Measurements from ENCODE around the gene NKX2-1.

The NKX2-1 gene

DNA sequence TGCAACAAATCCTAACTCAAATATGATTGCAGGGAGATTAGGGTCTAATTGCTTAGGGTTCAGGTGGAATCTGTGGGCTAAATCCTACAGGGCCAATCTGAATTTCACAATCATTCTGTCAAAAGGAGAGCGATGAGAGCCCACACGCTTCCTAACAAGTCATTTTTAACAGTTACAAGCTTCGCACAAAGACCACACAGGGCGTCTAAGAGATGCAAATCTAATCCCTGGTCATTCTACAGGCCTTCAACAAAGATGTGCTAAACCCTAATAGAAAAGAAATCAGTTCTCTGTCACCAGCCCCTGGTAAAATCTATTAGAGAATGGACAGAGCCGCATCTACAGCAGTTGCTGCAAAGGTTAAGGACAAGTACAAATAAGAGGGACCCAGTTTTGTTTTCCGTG lies 15.3 kb downstream of the NKX2-1 start:
- TF ChIP-seq, protein P1, sequence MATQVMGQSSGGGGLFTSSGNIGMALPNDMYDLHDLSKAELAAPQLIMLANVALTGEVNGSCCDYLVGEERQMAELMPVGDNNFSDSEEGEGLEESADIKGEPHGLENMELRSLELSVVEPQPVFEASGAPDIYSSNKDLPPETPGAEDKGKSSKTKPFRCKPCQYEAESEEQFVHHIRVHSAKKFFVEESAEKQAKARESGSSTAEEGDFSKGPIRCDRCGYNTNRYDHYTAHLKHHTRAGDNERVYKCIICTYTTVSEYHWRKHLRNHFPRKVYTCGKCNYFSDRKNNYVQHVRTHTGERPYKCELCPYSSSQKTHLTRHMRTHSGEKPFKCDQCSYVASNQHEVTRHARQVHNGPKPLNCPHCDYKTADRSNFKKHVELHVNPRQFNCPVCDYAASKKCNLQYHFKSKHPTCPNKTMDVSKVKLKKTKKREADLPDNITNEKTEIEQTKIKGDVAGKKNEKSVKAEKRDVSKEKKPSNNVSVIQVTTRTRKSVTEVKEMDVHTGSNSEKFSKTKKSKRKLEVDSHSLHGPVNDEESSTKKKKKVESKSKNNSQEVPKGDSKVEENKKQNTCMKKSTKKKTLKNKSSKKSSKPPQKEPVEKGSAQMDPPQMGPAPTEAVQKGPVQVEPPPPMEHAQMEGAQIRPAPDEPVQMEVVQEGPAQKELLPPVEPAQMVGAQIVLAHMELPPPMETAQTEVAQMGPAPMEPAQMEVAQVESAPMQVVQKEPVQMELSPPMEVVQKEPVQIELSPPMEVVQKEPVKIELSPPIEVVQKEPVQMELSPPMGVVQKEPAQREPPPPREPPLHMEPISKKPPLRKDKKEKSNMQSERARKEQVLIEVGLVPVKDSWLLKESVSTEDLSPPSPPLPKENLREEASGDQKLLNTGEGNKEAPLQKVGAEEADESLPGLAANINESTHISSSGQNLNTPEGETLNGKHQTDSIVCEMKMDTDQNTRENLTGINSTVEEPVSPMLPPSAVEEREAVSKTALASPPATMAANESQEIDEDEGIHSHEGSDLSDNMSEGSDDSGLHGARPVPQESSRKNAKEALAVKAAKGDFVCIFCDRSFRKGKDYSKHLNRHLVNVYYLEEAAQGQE (IDR thresholded peaks at IDR 0.05; ENCODE audit: insufficient read depth in 1 of 2, low read depth in 2 of 2, low read length in 2 of 2) = no peak
- TF ChIP-seq POLR2AphosphoS5 (IDR thresholded peaks at IDR 0.05; ENCODE audit: low read depth, low read length) (no peak), FOXP2 (optimal IDR thresholded peaks at IDR 0.05; ENCODE audit: borderline replicate concordance, extremely low read depth, extremely low read length, insufficient read depth) (no peak), SIN3A (IDR thresholded peaks at IDR 0.05; ENCODE audit: borderline replicate concordance, insufficient read depth, low read length) (no peak)

DNA sequence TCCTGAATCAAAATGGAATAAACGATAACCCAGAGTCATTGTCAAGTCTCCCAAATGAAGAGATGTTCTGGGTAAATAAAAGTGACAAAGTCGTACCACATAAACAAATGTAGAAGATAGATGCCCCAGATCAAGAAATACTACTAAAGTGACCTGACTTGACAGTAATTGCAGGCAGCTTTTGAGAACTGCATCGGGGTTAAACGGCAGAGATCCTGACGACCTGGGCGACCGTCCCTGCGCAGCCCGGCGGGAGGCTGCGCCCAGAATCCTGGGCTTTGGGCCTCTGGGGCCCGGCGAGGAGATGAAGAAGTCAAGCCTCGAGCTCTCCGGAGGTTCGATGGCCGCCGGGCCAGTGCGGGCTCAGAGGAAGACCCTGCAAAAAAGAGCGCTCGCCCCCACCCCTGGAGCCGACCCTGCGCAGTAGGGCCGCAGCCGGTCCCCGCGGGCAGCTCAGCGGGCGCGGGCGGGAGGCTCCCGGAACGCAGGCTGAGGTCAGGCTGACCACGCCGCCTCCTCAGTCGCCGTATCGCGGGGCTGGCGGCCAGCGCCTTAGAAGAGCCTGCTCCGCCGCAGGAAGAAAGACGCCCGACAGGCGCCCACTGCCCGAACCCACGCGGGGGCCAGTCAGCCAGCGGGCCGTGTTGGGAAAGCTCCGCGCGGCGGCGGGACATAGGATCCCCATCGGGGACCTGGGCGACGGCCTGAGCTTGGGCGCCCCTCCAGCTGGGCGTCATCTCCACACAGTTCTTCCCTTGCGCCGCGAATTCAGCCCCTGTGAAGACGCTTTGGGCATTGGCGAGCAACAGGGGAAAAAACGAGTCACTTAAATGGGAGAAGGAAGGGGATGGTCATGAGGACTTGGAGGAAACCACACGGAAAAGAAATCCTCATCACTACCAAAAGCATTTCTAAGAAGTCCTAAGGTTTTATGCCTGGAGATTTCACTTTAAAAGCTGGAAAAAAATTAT lies 16.0 kb downstream of the NKX2-1 start:
- TF ChIP-seq, protein P1 (IDR thresholded peaks at IDR 0.05; ENCODE audit: insufficient read depth in 1 of 2, low read depth in 2 of 2, low read length in 2 of 2) = no peak
- TF ChIP-seq POLR2AphosphoS5 (IDR thresholded peaks at IDR 0.05; ENCODE audit: low read depth, low read length) = no peak
- TF ChIP-seq SIN3A (IDR thresholded peaks at IDR 0.05; ENCODE audit: borderline replicate concordance, insufficient read depth, low read length) = no peak
- no peak for TF ChIP-seq FOXP2 (optimal IDR thresholded peaks at IDR 0.05; ENCODE audit: borderline replicate concordance, extremely low read depth, extremely low read length, insufficient read depth)
- no peak for TF ChIP-seq TAF1 (IDR thresholded peaks at IDR 0.05; ENCODE audit: borderline replicate concordance, insufficient read depth, low read length)

DNA sequence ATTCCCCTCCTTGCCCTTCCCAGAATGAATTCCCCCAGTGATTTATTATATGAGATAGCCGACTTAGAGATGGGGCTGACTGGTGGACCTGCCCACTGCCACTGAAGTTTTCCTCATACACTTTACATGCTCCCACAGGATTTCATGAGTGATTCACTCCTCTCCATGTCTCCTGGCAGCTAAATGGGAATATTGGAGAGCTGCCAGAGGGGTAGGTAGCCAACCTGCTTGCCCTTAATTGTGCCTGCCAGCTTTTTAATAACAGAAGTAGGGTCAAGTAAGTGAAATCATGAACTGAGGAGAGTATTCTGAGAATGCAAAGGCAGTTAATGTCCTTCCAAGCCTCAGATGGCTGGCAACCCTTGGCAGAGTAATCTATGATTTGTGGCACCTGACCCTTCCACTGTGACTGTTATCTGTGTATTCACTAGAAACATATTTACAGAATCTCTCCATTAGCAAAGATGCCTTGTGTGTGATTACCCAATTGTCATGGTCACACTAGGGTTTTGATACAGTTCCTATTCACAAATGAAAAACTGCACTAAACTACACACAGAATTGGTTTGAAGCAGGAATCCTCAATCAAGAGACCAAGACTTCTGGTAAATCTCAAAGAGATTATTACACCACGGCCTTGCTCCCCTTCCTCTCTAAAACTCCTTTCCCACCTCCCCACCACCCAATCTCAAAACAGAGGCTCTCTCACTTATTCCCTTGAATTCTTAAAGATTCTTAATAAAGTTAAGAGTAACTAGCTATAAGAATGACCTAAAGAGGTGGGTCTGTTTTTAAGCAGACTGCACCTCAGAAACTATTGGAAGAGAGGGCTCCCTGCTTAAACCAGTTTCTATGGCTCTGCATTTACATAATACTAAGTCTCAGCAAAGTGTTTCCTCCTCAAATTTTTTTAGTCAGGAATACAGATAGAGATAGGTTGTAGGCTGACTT lies 17.2 kb downstream of the NKX2-1 start:
- no peak for TF ChIP-seq POLR2AphosphoS5 (IDR thresholded peaks at IDR 0.05; ENCODE audit: low read depth, low read length)
- TF ChIP-seq SIN3A (IDR thresholded peaks at IDR 0.05; ENCODE audit: borderline replicate concordance, insufficient read depth, low read length) = no peak
- TF ChIP-seq, protein P1 (IDR thresholded peaks at IDR 0.05; ENCODE audit: insufficient read depth in 1 of 2, low read depth in 2 of 2, low read length in 2 of 2) = no peak
- TF ChIP-seq TAF1 (IDR thresholded peaks at IDR 0.05; ENCODE audit: borderline replicate concordance, insufficient read depth, low read length) = no peak
- no peak for TF ChIP-seq FOXP2 (optimal IDR thresholded peaks at IDR 0.05; ENCODE audit: borderline replicate concordance, extremely low read depth, extremely low read length, insufficient read depth)

DNA sequence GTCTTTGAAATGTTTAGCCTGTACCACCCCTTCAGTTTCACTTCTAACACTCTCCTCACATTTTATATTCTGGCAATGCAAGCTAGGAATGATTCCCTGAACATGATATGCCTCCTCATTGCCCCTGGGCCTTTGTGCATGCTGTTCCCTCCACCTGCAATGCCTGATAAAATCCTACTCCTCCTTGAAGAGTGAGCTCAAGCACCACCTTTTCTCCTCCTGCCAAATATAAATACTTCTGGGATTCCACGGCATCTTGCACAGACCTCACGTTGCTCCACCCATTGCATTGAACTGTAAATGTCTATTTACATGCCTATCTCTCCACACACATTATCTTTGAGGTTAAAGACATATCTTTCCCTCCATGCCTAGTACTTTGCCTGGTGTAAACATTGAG lies 21.1 kb downstream of the NKX2-1 start:
- TF ChIP-seq POLR2AphosphoS5 (IDR thresholded peaks at IDR 0.05; ENCODE audit: low read depth, low read length) = no peak
- TF ChIP-seq SIN3A (IDR thresholded peaks at IDR 0.05; ENCODE audit: borderline replicate concordance, insufficient read depth, low read length) = no peak
- no peak for TF ChIP-seq TAF1 (IDR thresholded peaks at IDR 0.05; ENCODE audit: borderline replicate concordance, insufficient read depth, low read length)
- TF ChIP-seq FOXP2 (optimal IDR thresholded peaks at IDR 0.05; ENCODE audit: borderline replicate concordance, extremely low read depth, extremely low read length, insufficient read depth) = no peak
- TF ChIP-seq, protein P1 (IDR thresholded peaks at IDR 0.05; ENCODE audit: insufficient read depth in 1 of 2, low read depth in 2 of 2, low read length in 2 of 2) = no peak

Data from PFSK-1 (cell line).